ENCODE results near the gene DLG5.

Gene DLG5

GRCh38 chr10:77841711-77842375 lies 84.7 kb downstream of the DLG5 start:
- DNase-seq (ENCODE audit: low read depth): no peak

GRCh38 chr10:77840636-77841035 lies 85.9 kb downstream of the DLG5 start:
- DNase-seq (ENCODE audit: low read depth): no peak

- DNase-seq (ENCODE audit: low read depth): no peak
Measured at GRCh38 chr10:77837925-77838595, 88.5 kb downstream of the DLG5 start.

- DNase-seq (ENCODE audit: low read depth): no peak
Measured at GRCh38 chr10:77837248-77837924, 89.2 kb downstream of the DLG5 start.

- no peak for DNase-seq (ENCODE audit: low read depth)
Measured at GRCh38 chr10:77836299-77836820, 90.2 kb downstream of the DLG5 start.

- no peak for DNase-seq (ENCODE audit: low read depth)
Measured at GRCh38 chr10:77835669-77836086, 90.9 kb downstream of the DLG5 start.

- no peak for DNase-seq (ENCODE audit: low read depth)
Measured at GRCh38 chr10:77834943-77835668, 91.4 kb downstream of the DLG5 start.

GRCh38 chr10:77834540-77834939 lies 92.0 kb downstream of the DLG5 start:
- DNase-seq (ENCODE audit: low read depth): no peak

- no peak for DNase-seq (ENCODE audit: low read depth)
Measured at GRCh38 chr10:77833792-77834191, 92.8 kb downstream of the DLG5 start.

- no peak for DNase-seq (ENCODE audit: low read depth)
Measured at GRCh38 chr10:77833225-77833624, 93.3 kb downstream of the DLG5 start.

GRCh38 chr10:77832238-77832637 lies 94.3 kb downstream of the DLG5 start:
- no peak for DNase-seq (ENCODE audit: low read depth)

GRCh38 chr10:77829356-77829755 lies 97.2 kb downstream of the DLG5 start:
- no peak for DNase-seq (ENCODE audit: low read depth)

- DNase-seq (ENCODE audit: low read depth): no peak
Measured at GRCh38 chr10:77828377-77828776, 98.2 kb downstream of the DLG5 start.

- no peak for DNase-seq (ENCODE audit: low read depth)
Measured at GRCh38 chr10:77827366-77827765, 99.2 kb downstream of the DLG5 start.

- DNase-seq (ENCODE audit: low read depth): no peak
Measured at GRCh38 chr10:77825965-77826364, 100.6 kb downstream of the DLG5 start.

- DNase-seq (ENCODE audit: low read depth): no peak
Measured at GRCh38 chr10:77824908-77825307, 101.6 kb downstream of the DLG5 start.

- DNase-seq (ENCODE audit: low read depth): no peak
Measured at GRCh38 chr10:77823811-77824542, 102.6 kb downstream of the DLG5 start.

GRCh38 chr10:77821551-77821950 lies 105.0 kb downstream of the DLG5 start:
- no peak for DNase-seq (ENCODE audit: low read depth)

GRCh38 chr10:77821036-77821435 lies 105.5 kb downstream of the DLG5 start:
- no peak for DNase-seq (ENCODE audit: low read depth)

GRCh38 chr10:77820349-77820748 lies 106.2 kb downstream of the DLG5 start:
- DNase-seq (ENCODE audit: low read depth): no peak

GRCh38 chr10:77819210-77820112 lies 107.1 kb downstream of the DLG5 start:
- no peak for DNase-seq (ENCODE audit: low read depth)

All from stromal cell of bone marrow (primary cell).